Measurements from ENCODE around the gene HOXA9. TPM values are rescaled to one million over a fixed set of nuclear protein-coding genes. Genes with fewer than 3 reads are reported as not detected.

HOXA9 gene
- total and polyA plus RNA-seq, 2 of the 4 experiments (the other 2 are of a cell fraction): 0.18 to 0.32 TPM

DNA sequence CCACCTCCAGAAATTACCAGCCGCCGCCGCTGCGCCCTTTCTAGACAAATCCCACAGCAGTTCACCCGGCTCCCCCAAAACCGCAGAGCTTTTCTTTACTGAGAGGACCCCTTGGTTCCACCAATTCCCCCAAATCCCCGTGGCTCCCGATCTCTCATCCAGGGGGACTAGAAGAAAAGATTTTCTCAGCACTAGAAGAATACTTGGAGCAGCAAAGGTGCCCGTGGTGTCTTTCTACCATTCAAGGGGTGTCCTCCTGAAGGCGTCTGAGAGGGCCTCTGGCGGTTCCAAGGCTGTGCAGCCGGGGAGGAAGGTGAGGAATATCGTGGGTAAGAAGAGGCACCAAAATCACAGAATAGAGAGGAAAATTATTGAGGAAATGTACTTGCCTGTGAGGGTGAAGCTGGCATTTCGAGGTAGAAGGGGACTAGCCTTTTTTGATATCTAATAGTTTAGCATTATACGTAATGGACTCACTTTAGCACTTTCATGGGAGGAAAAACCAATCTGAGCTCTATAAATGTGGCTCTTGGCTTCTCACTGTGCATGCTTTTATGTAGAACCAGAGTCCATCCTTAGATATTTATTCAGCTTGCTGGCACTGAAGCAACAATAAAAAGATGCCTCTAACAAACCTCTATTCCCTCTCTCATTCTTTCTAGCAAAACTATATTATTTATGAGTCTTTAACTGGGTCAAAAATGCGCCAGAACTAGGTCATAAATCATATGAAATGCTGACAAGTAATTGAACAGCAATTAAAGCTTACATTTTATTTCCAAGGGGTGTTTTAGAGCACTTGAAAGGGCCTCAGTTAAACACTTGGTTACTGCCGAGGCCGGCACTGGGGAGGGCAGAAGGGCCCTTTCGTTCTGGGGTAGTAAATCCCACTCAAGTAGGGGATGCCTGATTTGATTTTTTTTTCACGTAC, 49.0 kb downstream of the HOXA9 start:
- Histone ChIP-seq H2BK120ac (ENCODE audit: low read depth, low read length) (peak overlapping the region; percentile 56), H3K14ac (replicated peaks; ENCODE audit: low read depth, low read length) (peak overlapping the region; percentile 87), H3K27ac (ENCODE audit: insufficient read depth, low read length) (peak overlapping the region; percentile 89), H3K4me3 (ENCODE audit: insufficient read depth, low read depth, low read length) (peak overlapping the region; percentile 71), H4K20me1 (ENCODE audit: insufficient read depth, low read length) (peaks cover 10% of the 10 kb centered on the region), H3K9me3 (ENCODE audit: control insufficient read depth, insufficient read depth, low read length) (no peaks in the 10 kb centered on the region), H3K56ac (ENCODE audit: extremely low read depth, insufficient read depth, low read length) (peak overlapping the region; percentile 91), H3K9ac (ENCODE audit: low read depth, low read length) (peak overlapping the region; percentile 96), H2BK15ac (ENCODE audit: low read depth, low read length) (no peak overlapping the region), H2AFZ (replicated peaks; ENCODE audit: low read length, poor library complexity) (no peak overlapping the region), H3K36me3 (ENCODE audit: control insufficient read depth, insufficient read depth, low read length) (peaks cover 9% of the 10 kb centered on the region; the same call in 1 of the 2 replicates), H3K9me1 (ENCODE audit: insufficient read depth, low read length) (peaks cover 10% of the 10 kb centered on the region; the same call in 1 of the 2 replicates), H4K8ac (ENCODE audit: low read depth in 2 of 2, low read length in 2 of 2) (peak overlapping the region; percentile 37 to 70; a peak in 3 of 4 replicates), H3K4me2 (ENCODE audit: low read depth, low read length) (peak overlapping the region; percentile 78), H3K18ac (ENCODE audit: low read depth, low read length) (peak overlapping the region; percentile 97), H2AK9ac (replicated peaks; ENCODE audit: low read depth, low read length, poor library complexity) (peak overlapping the region; percentile 32), H2BK20ac (ENCODE audit: low read depth, low read length) (peak overlapping the region; percentile 64; the same call in 1 of the 2 replicates), H3K4ac (ENCODE audit: low read depth, low read length) (peak overlapping the region; percentile 86), H2AK5ac (ENCODE audit: low read depth, low read length) (peak overlapping the region; percentile 53), H3K4me1 (ENCODE audit: control insufficient read depth, insufficient read depth, low read length) (peaks cover 27% of the 10 kb centered on the region), H4K5ac (ENCODE audit: low read depth, low read length) (peak overlapping the region; percentile 54), H3K27me3 (ENCODE audit: control insufficient read depth, insufficient read depth, low read length) (no peaks in the 10 kb centered on the region), H3K23ac (ENCODE audit: low read depth, low read length) (peak overlapping the region; percentile 95), H2BK5ac (ENCODE audit: low read depth, low read length, poor library complexity, severe bottlenecking) (peak overlapping the region; percentile 80), H4K91ac (ENCODE audit: insufficient read depth, low read depth, low read length) (peak overlapping the region; percentile 68), H3K79me1 (ENCODE audit: low read depth in 1 of 2, low read length in 2 of 2) (peaks cover 0 to 41% of the 10 kb centered on the region in 2 experiments; a peak in 2 of 4 replicates)
- POLR2A ChIA-PET (ENCODE audit: unreplicated experiment): interaction anchor here (0.7 to 1.4 kb wide), 2 partner anchors 16 to 19 kb away, joined by 3 to 4 read pairs; no protein-coding TSS in a partner anchor
- DNase-seq (peak; percentile 22), ATAC-seq (ENCODE audit: low read depth) (no peak)
- dilution Hi-C loops (cut with HindIII; ENCODE audit: low sequenced_read_pairs, unreplicated experiment) (no loop called here), in situ Hi-C loops (cut with MboI; ENCODE audit: low sequenced_read_pairs) (no loop called here), intact Hi-C loops (cut with micrococcal nuclease) (no loop called here)
- no CpG with 5 or more reads among the region's 20 CpGs for WGBS, 2 experiments (ENCODE audit: extremely low coverage in 2 of 2, insufficient read length in 1 of 2)
- CTCF ChIA-PET: interaction anchor here (1.2 to 1.3 kb wide), 2 partner anchors 11 to 262 kb away, joined by 3 read pairs; no protein-coding TSS in a partner anchor
- no TSS peak for BruUV-seq (replicated peaks)
- TF ChIP-seq SMC3 (IDR thresholded peaks at IDR 0.05; ENCODE audit: low read depth, low read length): 0 out of 2 replicates have a peak, but pooled peaks have one; percentile 4
- TF ChIP-seq POLR2A (IDR thresholded peaks at IDR 0.05; ENCODE audit: low read depth, low read length): peak; percentile 65
- no peak for TF ChIP-seq MAZ (IDR thresholded peaks at IDR 0.05; ENCODE audit: borderline replicate concordance, low read depth, low read length)
- no peak for TF ChIP-seq MXI1 (IDR thresholded peaks at IDR 0.05; ENCODE audit: borderline replicate concordance, low read depth, low read length)
- no peak for TF ChIP-seq BHLHE40 (IDR thresholded peaks at IDR 0.05; ENCODE audit: low read depth, low read length)
- peak; percentile 76; the same call in 1 of the 2 replicates for TF ChIP-seq CHD1 (IDR thresholded peaks at IDR 0.05; ENCODE audit: low read depth, low read length)
- TF ChIP-seq RAD21 (IDR thresholded peaks at IDR 0.05; ENCODE audit: low read length): no peak
- TF ChIP-seq CEBPB (IDR thresholded peaks at IDR 0.05; ENCODE audit: low read depth, low read length): no peak
- TF ChIP-seq RCOR1 (IDR thresholded peaks at IDR 0.05; ENCODE audit: insufficient replicate concordance, low read length): no peak
- TF ChIP-seq, protein P1, sequence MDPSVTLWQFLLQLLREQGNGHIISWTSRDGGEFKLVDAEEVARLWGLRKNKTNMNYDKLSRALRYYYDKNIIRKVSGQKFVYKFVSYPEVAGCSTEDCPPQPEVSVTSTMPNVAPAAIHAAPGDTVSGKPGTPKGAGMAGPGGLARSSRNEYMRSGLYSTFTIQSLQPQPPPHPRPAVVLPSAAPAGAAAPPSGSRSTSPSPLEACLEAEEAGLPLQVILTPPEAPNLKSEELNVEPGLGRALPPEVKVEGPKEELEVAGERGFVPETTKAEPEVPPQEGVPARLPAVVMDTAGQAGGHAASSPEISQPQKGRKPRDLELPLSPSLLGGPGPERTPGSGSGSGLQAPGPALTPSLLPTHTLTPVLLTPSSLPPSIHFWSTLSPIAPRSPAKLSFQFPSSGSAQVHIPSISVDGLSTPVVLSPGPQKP (IDR thresholded peaks at IDR 0.05; ENCODE audit: borderline replicate concordance, low read depth, low read length): no peak
- TF ChIP-seq NFE2L2 (IDR thresholded peaks at IDR 0.05; ENCODE audit: low read depth, low read length): no peak
- TF ChIP-seq FOS (IDR thresholded peaks at IDR 0.05; ENCODE audit: low read depth, low read length): no peak
- no peak for TF ChIP-seq RFX5 (IDR thresholded peaks at IDR 0.05; ENCODE audit: low read depth, low read length)
- no peak for TF ChIP-seq MAFK (IDR thresholded peaks at IDR 0.05; ENCODE audit: low read depth, low read length)
- TF ChIP-seq, protein P2, sequence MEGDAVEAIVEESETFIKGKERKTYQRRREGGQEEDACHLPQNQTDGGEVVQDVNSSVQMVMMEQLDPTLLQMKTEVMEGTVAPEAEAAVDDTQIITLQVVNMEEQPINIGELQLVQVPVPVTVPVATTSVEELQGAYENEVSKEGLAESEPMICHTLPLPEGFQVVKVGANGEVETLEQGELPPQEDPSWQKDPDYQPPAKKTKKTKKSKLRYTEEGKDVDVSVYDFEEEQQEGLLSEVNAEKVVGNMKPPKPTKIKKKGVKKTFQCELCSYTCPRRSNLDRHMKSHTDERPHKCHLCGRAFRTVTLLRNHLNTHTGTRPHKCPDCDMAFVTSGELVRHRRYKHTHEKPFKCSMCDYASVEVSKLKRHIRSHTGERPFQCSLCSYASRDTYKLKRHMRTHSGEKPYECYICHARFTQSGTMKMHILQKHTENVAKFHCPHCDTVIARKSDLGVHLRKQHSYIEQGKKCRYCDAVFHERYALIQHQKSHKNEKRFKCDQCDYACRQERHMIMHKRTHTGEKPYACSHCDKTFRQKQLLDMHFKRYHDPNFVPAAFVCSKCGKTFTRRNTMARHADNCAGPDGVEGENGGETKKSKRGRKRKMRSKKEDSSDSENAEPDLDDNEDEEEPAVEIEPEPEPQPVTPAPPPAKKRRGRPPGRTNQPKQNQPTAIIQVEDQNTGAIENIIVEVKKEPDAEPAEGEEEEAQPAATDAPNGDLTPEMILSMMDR (conservative IDR thresholded peaks at IDR 0.05; ENCODE audit: low read depth, low read length): no peak

All from IMR-90 (cell line).